Measurements from ENCODE around the gene LRRC9.

The LRRC9 gene

GRCh38 chr14:59961518-59962062, 41.6 kb downstream of the LRRC9 start:
- Histone ChIP-seq H3K9me3 (ENCODE audit: control insufficient read depth, low read length) (no peaks in the 10 kb centered on the region), H3K36me3 (ENCODE audit: control insufficient read depth, insufficient read depth, low read length) (no peaks in the 10 kb centered on the region), H3K4me1 (ENCODE audit: control insufficient read depth, insufficient read depth, low read length) (no peaks in the 10 kb centered on the region), H3K27me3 (ENCODE audit: control insufficient read depth, insufficient read depth, low read length) (no peaks in the 10 kb centered on the region), H3K4me3 (ENCODE audit: low read length) (no peak overlapping the region), H3K9ac (ENCODE audit: low read length) (no peak overlapping the region)

DNA sequence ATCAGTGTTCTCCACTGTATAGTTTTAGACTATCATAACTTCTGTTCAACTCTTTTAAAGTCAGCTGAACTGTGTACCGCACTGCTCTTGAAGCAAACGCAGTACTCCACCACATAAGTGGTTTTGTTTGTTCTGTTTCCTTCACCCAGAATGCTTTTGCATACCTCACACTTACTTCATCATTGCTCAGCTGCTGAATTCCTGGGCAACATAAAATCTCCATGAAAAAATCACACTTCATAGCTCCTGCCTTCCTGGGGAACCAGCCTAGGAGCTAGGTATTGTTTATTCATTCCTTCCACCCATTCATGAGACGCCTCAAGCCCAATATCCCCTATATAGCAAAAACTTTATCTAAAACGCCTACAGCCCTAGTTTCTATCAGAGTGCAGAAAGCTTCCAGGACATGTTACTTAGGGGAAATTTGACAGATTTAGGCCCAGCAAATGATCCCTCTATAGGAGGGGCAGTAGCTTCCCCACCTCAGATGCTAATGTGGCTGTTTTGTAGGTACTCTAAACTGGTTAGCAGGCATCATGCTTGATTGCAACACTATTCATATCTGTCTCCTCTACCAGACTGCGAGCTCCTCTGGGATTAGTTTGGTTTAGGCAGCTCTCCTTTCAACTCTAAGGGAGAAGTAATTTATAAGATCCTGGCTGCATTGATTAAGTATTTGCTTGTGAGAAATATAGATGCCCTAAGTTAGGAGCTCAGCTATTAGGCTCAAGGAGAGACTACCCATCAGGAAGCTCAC, 44.5 kb downstream of the LRRC9 start:
- Histone ChIP-seq H3K27me3 (ENCODE audit: control insufficient read depth, insufficient read depth, low read length) (no peaks in the 10 kb centered on the region), H3K9ac (ENCODE audit: low read length) (no peak overlapping the region), H3K36me3 (ENCODE audit: control insufficient read depth, insufficient read depth, low read length) (no peaks in the 10 kb centered on the region), H3K4me1 (ENCODE audit: control insufficient read depth, insufficient read depth, low read length) (no peaks in the 10 kb centered on the region), H3K4me3 (ENCODE audit: low read length) (no peak overlapping the region), H3K9me3 (ENCODE audit: control insufficient read depth, low read length) (no peaks in the 10 kb centered on the region)

GRCh38 chr14:59969319-59969718, 49.4 kb downstream of the LRRC9 start:
- Histone ChIP-seq H3K4me3 (ENCODE audit: low read length) (no peak overlapping the region), H3K4me1 (ENCODE audit: control insufficient read depth, insufficient read depth, low read length) (no peaks in the 10 kb centered on the region)

DNA sequence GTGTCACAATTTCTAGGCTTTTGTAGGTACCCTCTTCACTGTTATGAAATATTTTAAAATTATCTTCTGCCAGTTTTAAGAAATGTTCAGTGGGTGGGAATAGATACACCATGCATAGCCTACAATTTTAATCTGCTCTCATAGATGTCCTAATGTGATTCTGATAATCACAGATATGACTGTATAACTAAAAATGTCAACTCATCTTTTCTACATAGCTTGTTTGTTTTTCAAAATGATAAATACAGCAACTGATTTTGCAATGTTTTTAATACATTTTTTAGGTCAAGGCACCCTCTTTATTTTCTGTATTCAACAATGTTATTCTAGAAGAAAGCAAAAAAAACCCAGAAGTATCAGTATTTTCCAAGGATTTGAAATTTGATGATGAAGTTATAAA, 61.6 kb downstream of the LRRC9 start:
- Histone ChIP-seq H3K9ac (ENCODE audit: low read length) (no peak overlapping the region), H3K4me3 (ENCODE audit: low read length) (no peak overlapping the region), H3K4me1 (ENCODE audit: control insufficient read depth, insufficient read depth, low read length) (no peaks in the 10 kb centered on the region), H3K9me3 (ENCODE audit: control insufficient read depth, low read length) (no peaks in the 10 kb centered on the region), H3K36me3 (ENCODE audit: control insufficient read depth, insufficient read depth, low read length) (no peaks in the 10 kb centered on the region), H3K27me3 (ENCODE audit: control insufficient read depth, insufficient read depth, low read length) (no peaks in the 10 kb centered on the region)

More at GRCh38 chr14:59969319-59969718, 49.4 kb downstream of the LRRC9 start:
- H3K9me3 ChIP-seq (ENCODE audit: control insufficient read depth, low read length): no peaks in the 10 kb centered on the region
- no peaks in the 10 kb centered on the region for H3K36me3 ChIP-seq (ENCODE audit: control insufficient read depth, insufficient read depth, low read length)
- no peaks in the 10 kb centered on the region for H3K27me3 ChIP-seq (ENCODE audit: control insufficient read depth, insufficient read depth, low read length)
- no peak overlapping the region for H3K9ac ChIP-seq (ENCODE audit: low read length)

GRCh38 chr14:59983048-59983447, 63.1 kb downstream of the LRRC9 start:
- no peak overlapping the region for H3K4me3 ChIP-seq (ENCODE audit: low read length)
- no peaks in the 10 kb centered on the region for H3K36me3 ChIP-seq (ENCODE audit: control insufficient read depth, insufficient read depth, low read length)
- H3K27me3 ChIP-seq (ENCODE audit: control insufficient read depth, insufficient read depth, low read length): no peaks in the 10 kb centered on the region
- no peaks in the 10 kb centered on the region for H3K4me1 ChIP-seq (ENCODE audit: control insufficient read depth, insufficient read depth, low read length)
- H3K9ac ChIP-seq (ENCODE audit: low read length): no peak overlapping the region
- no peaks in the 10 kb centered on the region for H3K9me3 ChIP-seq (ENCODE audit: control insufficient read depth, low read length)

DNA sequence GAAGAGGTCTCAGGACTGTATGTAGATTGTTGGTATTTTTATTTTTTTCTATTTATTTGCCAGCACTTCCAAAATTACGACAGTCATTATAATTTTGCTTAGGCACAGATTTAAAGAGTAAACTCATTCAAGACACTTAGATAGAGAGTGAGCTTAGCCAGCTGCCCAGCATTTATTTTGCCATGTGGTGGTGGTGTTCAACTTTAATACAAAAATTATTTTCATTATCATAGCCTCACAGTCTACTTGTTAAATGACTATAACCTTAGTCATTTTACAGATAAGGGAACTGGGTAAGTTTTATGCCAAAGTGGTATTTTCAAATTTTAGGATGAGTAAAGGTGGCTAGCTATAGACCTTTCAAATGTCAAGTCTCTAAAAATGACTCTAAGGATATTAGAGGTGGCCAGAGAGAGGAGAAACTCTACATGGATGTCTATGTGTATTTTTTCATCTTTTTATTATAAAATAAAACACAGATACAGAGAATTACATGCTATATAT, 66.7 kb downstream of the LRRC9 start:
- Histone ChIP-seq H3K27me3 (ENCODE audit: control insufficient read depth, insufficient read depth, low read length) (no peaks in the 10 kb centered on the region), H3K9me3 (ENCODE audit: control insufficient read depth, low read length) (no peaks in the 10 kb centered on the region), H3K4me1 (ENCODE audit: control insufficient read depth, insufficient read depth, low read length) (no peaks in the 10 kb centered on the region), H3K9ac (ENCODE audit: low read length) (no peak overlapping the region), H3K4me3 (ENCODE audit: low read length) (no peak overlapping the region), H3K36me3 (ENCODE audit: control insufficient read depth, insufficient read depth, low read length) (no peaks in the 10 kb centered on the region)

DNA sequence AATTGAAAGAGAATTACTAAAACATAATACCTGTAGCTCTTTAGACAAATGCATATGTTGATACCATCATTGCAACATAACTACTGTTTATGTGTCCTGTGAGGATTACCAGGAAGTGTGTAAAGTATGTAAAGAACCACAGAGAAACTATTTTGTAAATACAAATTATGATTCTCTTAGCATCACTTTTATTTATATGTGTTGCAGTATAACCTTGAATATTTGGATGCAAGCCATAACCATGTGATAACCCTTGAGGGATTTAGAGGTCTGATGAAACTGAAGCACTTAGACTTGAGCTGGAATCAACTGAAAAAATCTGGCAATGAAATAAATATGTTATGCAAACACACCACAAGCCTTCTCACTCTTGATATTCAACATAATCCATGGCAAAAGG, 77.5 kb downstream of the LRRC9 start:
- Histone ChIP-seq H3K27me3 (ENCODE audit: control insufficient read depth, insufficient read depth, low read length) (no peaks in the 10 kb centered on the region), H3K9ac (ENCODE audit: low read length) (no peak overlapping the region), H3K4me3 (ENCODE audit: low read length) (no peak overlapping the region), H3K9me3 (ENCODE audit: control insufficient read depth, low read length) (no peaks in the 10 kb centered on the region), H3K4me1 (ENCODE audit: control insufficient read depth, insufficient read depth, low read length) (no peaks in the 10 kb centered on the region), H3K36me3 (ENCODE audit: control insufficient read depth, insufficient read depth, low read length) (no peaks in the 10 kb centered on the region)

- Histone ChIP-seq H3K9me3 (ENCODE audit: control insufficient read depth, low read length) (no peaks in the 10 kb centered on the region), H3K36me3 (ENCODE audit: control insufficient read depth, insufficient read depth, low read length) (no peaks in the 10 kb centered on the region), H3K9ac (ENCODE audit: low read length) (no peak overlapping the region), H3K4me3 (ENCODE audit: low read length) (no peak overlapping the region), H3K4me1 (ENCODE audit: control insufficient read depth, insufficient read depth, low read length) (no peaks in the 10 kb centered on the region), H3K27me3 (ENCODE audit: control insufficient read depth, insufficient read depth, low read length) (no peaks in the 10 kb centered on the region)
Observed at GRCh38 chr14:59997966-59998365, 78.0 kb downstream of the LRRC9 start.

- Histone ChIP-seq H3K27me3 (ENCODE audit: control insufficient read depth, insufficient read depth, low read length) (no peaks in the 10 kb centered on the region), H3K9ac (ENCODE audit: low read length) (no peak overlapping the region), H3K9me3 (ENCODE audit: control insufficient read depth, low read length) (no peaks in the 10 kb centered on the region), H3K36me3 (ENCODE audit: control insufficient read depth, insufficient read depth, low read length) (no peaks in the 10 kb centered on the region), H3K4me1 (ENCODE audit: control insufficient read depth, insufficient read depth, low read length) (no peaks in the 10 kb centered on the region), H3K4me3 (ENCODE audit: low read length) (no peak overlapping the region)
Observed at GRCh38 chr14:59998564-59998963, 78.6 kb downstream of the LRRC9 start.

DNA sequence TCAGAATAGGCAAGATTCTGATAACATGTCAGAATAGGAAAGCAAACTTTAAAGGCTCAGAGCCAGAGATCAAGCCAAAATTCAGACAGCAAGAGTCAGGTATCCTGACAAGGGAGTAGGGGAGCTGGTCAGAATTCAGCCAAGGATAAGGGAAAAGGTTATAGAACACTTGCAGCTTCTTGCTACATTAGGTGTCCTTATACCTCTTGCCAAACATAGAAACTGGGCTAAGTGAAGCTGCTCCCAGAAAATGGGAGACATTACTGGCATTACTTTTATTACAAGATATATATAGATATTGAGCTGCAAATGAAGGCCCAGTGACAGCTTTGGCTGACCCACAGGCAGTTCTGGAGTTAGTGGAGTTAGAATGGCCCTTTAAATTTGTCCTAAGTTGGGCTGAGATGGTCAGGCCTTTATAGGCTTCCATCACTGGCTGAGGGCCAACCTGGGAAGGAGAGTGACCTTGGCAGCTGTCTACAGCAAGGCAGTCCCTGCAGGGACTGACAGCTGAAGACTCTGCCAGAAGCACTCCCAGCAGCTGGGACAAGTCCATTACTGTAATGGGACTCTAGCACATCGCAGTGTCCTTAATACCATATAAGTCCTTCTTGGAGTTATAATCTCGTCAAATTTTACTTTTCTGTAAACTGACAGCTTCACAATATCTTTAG, 83.0 kb downstream of the LRRC9 start:
- Histone ChIP-seq H3K9ac (ENCODE audit: low read length) (no peak overlapping the region), H3K9me3 (ENCODE audit: control insufficient read depth, low read length) (no peaks in the 10 kb centered on the region), H3K4me1 (ENCODE audit: control insufficient read depth, insufficient read depth, low read length) (no peaks in the 10 kb centered on the region), H3K27me3 (ENCODE audit: control insufficient read depth, insufficient read depth, low read length) (no peaks in the 10 kb centered on the region), H3K4me3 (ENCODE audit: low read length) (no peak overlapping the region), H3K36me3 (ENCODE audit: control insufficient read depth, insufficient read depth, low read length) (no peaks in the 10 kb centered on the region)

GRCh38 chr14:60003991-60004390, 84.0 kb downstream of the LRRC9 start:
- no peaks in the 10 kb centered on the region for H3K36me3 ChIP-seq (ENCODE audit: control insufficient read depth, insufficient read depth, low read length)
- no peaks in the 10 kb centered on the region for H3K9me3 ChIP-seq (ENCODE audit: control insufficient read depth, low read length)
- no peak overlapping the region for H3K4me3 ChIP-seq (ENCODE audit: low read length)
- no peak overlapping the region for H3K9ac ChIP-seq (ENCODE audit: low read length)
- no peaks in the 10 kb centered on the region for H3K4me1 ChIP-seq (ENCODE audit: control insufficient read depth, insufficient read depth, low read length)
- no peaks in the 10 kb centered on the region for H3K27me3 ChIP-seq (ENCODE audit: control insufficient read depth, insufficient read depth, low read length)

DNA sequence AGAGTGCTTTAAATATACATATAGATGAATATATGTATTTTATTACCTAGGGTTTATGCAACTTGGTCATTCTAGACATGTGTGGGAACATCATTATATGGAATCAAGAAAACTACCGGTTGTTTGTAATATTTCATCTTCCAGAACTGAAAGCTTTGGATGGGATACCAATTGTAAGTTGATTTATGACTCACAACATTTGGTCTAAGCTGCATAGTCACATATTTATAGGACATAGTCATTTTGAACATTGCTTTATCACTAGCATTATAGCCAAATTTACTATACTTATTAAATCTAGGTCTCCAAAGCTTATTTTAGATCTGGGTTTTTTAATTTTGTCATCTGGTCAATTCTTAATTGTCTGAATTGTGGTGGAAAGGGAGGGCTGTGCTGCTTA, 88.1 kb downstream of the LRRC9 start:
- Histone ChIP-seq H3K4me3 (ENCODE audit: low read length) (no peak overlapping the region), H3K4me1 (ENCODE audit: control insufficient read depth, insufficient read depth, low read length) (no peaks in the 10 kb centered on the region), H3K9ac (ENCODE audit: low read length) (no peak overlapping the region), H3K9me3 (ENCODE audit: control insufficient read depth, low read length) (no peaks in the 10 kb centered on the region), H3K27me3 (ENCODE audit: control insufficient read depth, insufficient read depth, low read length) (no peaks in the 10 kb centered on the region), H3K36me3 (ENCODE audit: control insufficient read depth, insufficient read depth, low read length) (no peaks in the 10 kb centered on the region)
